ENCODE data around the gene SPTBN4.
A peak's percentile ranks its signal among the peaks of the same experiment; 100 is the strongest.

The SPTBN4 gene

GRCh38 chr19:40442328-40443130 lies 24.3 kb upstream of the SPTBN4 start:
- DNase-seq (ENCODE audit: low read depth) = no peak
- TF ChIP-seq, protein P1, sequence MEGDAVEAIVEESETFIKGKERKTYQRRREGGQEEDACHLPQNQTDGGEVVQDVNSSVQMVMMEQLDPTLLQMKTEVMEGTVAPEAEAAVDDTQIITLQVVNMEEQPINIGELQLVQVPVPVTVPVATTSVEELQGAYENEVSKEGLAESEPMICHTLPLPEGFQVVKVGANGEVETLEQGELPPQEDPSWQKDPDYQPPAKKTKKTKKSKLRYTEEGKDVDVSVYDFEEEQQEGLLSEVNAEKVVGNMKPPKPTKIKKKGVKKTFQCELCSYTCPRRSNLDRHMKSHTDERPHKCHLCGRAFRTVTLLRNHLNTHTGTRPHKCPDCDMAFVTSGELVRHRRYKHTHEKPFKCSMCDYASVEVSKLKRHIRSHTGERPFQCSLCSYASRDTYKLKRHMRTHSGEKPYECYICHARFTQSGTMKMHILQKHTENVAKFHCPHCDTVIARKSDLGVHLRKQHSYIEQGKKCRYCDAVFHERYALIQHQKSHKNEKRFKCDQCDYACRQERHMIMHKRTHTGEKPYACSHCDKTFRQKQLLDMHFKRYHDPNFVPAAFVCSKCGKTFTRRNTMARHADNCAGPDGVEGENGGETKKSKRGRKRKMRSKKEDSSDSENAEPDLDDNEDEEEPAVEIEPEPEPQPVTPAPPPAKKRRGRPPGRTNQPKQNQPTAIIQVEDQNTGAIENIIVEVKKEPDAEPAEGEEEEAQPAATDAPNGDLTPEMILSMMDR (IDR thresholded peaks at IDR 0.05; ENCODE audit: control insufficient read depth, extremely low read depth, insufficient read depth) = no peak
- peak overlapping the region; percentile 95 for H3K4me3 ChIP-seq (ENCODE audit: low read depth, low read length)

GRCh38 chr19:40443131-40443999 lies 23.4 kb upstream of the SPTBN4 start:
- DNase-seq (ENCODE audit: low read depth) = peak; percentile 99
- H3K4me3 ChIP-seq (ENCODE audit: low read depth, low read length) = peak overlapping the region; percentile 95
- TF ChIP-seq, protein P1 (IDR thresholded peaks at IDR 0.05; ENCODE audit: control insufficient read depth, extremely low read depth, insufficient read depth) = no peak

GRCh38 chr19:40444000-40444824 lies 22.6 kb upstream of the SPTBN4 start, which contains the start of gene SERTAD3:
SERTAD3 (minus strand) TSS chr19:40444335; CDS start chr19:40442080, 2,255 bp downstream.
- H3K4me3 ChIP-seq (ENCODE audit: low read depth, low read length) = peak within 1 kb of the TSS; percentile 95
- TF ChIP-seq, protein P1 (IDR thresholded peaks at IDR 0.05; ENCODE audit: control insufficient read depth, extremely low read depth, insufficient read depth) = no peak
- DNase-seq (ENCODE audit: low read depth) = peak; percentile 66

DNA sequence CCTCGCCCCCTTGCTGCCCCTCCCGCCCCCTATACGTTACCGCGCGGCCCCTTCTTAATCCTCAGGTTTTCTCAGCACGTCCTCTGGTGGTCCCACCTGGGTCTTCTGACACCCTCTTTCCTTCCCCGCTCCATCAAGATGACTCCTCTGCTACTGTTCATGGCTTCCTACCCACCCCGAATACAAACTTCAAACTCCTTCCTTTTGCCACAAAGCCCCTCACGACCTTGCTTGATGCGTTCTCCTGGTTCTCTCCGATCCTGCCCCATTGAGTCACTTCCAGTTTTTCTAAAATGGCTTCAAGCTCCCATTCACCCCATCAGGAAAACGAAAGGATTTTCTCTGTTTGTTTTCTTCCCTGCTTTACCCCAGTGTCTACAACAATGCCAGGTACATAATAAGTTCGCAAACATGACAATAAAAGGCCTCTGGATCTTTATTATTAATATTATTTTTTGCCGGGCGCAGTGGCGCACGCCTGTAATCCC lies 21.9 kb upstream of the SPTBN4 start:
- H3K4me3 ChIP-seq (ENCODE audit: low read depth, low read length) = peak overlapping the region; percentile 95
- TF ChIP-seq, protein P1 (IDR thresholded peaks at IDR 0.05; ENCODE audit: control insufficient read depth, extremely low read depth, insufficient read depth) = no peak
- no peak for DNase-seq (ENCODE audit: low read depth)

DNA sequence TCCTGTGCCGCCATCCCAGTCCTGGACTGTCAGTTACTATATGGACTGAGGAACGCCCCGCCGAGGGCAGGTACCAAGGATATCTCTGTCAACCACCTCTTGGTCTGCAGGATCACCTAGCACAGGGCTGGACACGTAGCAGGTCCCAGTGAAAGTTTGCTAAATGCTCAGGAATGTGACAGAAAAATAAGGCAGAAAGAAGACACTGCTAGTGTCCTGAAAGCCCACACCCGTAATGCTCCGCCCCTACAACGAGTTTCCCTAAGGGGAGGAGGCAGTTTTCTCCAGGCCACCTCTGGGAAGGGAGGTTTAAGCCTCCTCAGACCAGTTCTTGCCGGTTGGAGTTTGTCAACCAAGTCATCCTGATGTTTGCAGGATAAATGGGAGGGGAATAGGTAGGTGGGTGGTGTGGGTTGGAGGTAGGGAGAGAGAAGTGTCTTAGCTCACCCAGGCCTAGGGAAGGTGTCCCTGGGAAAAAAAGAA lies 21.0 kb upstream of the SPTBN4 start:
- peak; percentile 43 for DNase-seq (ENCODE audit: low read depth)
- H3K4me3 ChIP-seq (ENCODE audit: low read depth, low read length) = no peak overlapping the region

More for the DNA sequence above, 21.0 kb upstream of the SPTBN4 start:
- TF ChIP-seq, protein P1 (IDR thresholded peaks at IDR 0.05; ENCODE audit: control insufficient read depth, extremely low read depth, insufficient read depth) = no peak
